NCI-H1105 treated with DMSO at 0.1 percent for 48 hours (cell line): ENCODE measurements around the gene PARVB.

Experiments used
- DNase-seq: peaks from one replicate; lab custom pipeline; 2025; lab: John Stamatoyannopoulos, UW

The PARVB gene

GRCh38 chr22:44185237-44186120, 161.4 kb downstream of the PARVB start:
- no peak for DNase-seq

GRCh38 chr22:44186121-44186510, 162.0 kb downstream of the PARVB start:
- no peak for DNase-seq

GRCh38 chr22:44186737-44187136, 162.6 kb downstream of the PARVB start:
- DNase-seq: no peak

- no peak for DNase-seq
These were observed 163.6 kb downstream of the PARVB start for GRCh38 chr22:44187652-44188230.

- no peak for DNase-seq
These were observed 164.2 kb downstream of the PARVB start for GRCh38 chr22:44188316-44188715.

- no peak for DNase-seq
These were observed 165.0 kb downstream of the PARVB start for GRCh38 chr22:44188986-44189630.

GRCh38 chr22:44190381-44190976, 166.4 kb downstream of the PARVB start:
- no peak for DNase-seq

GRCh38 chr22:44191036-44191454, 166.9 kb downstream of the PARVB start:
- no peak for DNase-seq

- DNase-seq: no peak
These were observed 168.2 kb downstream of the PARVB start for GRCh38 chr22:44192098-44192815.

GRCh38 chr22:44192816-44193534, 168.9 kb downstream of the PARVB start:
- no peak for DNase-seq

- DNase-seq: no peak
These were observed 169.4 kb downstream of the PARVB start for GRCh38 chr22:44193535-44193891.

GRCh38 chr22:44194569-44194968, 170.5 kb downstream of the PARVB start:
- DNase-seq: no peak

- DNase-seq: no peak
These were observed 171.2 kb downstream of the PARVB start for GRCh38 chr22:44195189-44195871.

- no peak for DNase-seq
These were observed 172.1 kb downstream of the PARVB start for GRCh38 chr22:44196241-44196640.

- DNase-seq: no peak
These were observed 172.6 kb downstream of the PARVB start for GRCh38 chr22:44196731-44197131.

GRCh38 chr22:44197271-44197670, 173.2 kb downstream of the PARVB start:
- DNase-seq: no peak

GRCh38 chr22:44199164-44199563, 175.1 kb downstream of the PARVB start:
- no peak for DNase-seq

- no peak for DNase-seq
These were observed 175.8 kb downstream of the PARVB start for GRCh38 chr22:44199866-44200265.

GRCh38 chr22:44200451-44200850, 176.3 kb downstream of the PARVB start:
- no peak for DNase-seq

- no peak for DNase-seq
These were observed 176.9 kb downstream of the PARVB start for GRCh38 chr22:44200855-44201550.
